A673 (cell line): ENCODE data around the gene TIMM10B.
A peak's percentile ranks its signal among the peaks of the same experiment; 100 is the strongest.

Experiments
- CTCF ChIP-seq: fragments of 300-800, 200-600 bp; sonication (generic); conservative IDR thresholded peaks from 2 replicates; pipeline ENCODE4 v1.5.1; 2017; ENCODE audit warnings: low read depth, mild to moderate bottlenecking, antibody characterized with exemption, low read length, moderate library complexity, mixed read lengths
- EZH2 ChIP-seq: fragments of 200-600 bp; sonication (generic); IDR thresholded peaks from 2 replicates; pipeline ENCODE4 v1.6.1; 2017; ENCODE audit warnings: borderline replicate concordance, low read depth, mild to moderate bottlenecking, mixed read lengths, antibody characterized with exemption, low read length; ENCODE audit not compliant: poor library complexity, severe bottlenecking

DNA sequence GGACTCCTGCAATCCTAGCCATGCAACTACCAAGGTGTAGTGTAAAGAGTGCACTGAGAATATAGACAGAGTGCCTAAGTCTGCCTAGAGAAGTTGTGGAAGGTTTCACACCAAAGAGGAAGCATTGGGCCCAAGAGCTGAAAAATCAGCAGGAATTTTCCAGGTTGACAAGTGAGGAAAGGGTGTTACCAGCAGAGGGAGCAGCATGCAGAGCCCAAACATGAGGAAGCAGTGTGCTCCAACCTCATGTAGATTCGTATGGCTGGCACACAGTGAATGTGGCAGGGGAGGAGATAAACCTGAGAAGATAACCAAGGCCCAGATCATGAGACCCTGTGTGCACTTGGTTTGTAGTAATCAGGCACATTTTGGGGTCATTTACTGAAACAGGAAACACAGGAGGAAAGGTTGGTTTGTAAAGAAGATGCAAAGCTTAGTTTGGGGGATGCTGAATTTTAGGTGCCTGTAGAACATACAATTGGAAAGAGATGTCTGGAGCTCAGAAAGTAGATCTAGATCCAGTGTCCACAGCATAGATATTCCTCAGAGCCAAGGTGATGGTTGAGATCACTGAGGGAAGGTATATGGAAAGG lies 42.2 kb upstream of the TIMM10B start:
- TF ChIP-seq CTCF: peak; percentile 84
- no peak for TF ChIP-seq EZH2
